Stimulated activated CD8-positive, alpha-beta memory T cell treated with anti-CD3 and anti-CD28 coated beads, Interleukin-7, amount 100 ng/mL, for 4 hours (primary cell): ENCODE measurements around the gene NDUFB1.

Source experiments
- DNase-seq, 2 donors: peaks; one replicate each; pipeline ENCODE4 v3.0.0-alpha.2; 2020; ENCODE audit warnings: low read depth in 2 of 2

Gene NDUFB1

DNA sequence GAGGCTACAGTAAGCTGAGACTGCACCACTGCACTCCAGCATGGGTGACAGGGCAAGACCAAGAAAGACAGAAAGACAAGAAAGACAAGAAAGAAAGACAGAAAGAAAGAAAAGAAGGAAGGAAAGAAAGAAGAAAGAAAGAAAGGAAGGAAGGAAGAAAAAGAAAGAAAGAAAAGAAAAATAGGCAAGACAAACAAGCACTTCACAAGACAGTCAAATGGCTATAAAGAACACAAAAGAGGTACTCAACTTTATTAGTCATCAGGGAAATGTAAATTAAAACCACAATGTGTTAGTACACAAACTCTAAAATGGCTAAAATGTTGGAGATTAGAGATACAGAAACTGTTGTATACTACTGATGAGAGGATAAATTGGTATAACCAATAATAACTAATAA lies 21.7 kb downstream of the NDUFB1 start:
- no peak for DNase-seq

DNA sequence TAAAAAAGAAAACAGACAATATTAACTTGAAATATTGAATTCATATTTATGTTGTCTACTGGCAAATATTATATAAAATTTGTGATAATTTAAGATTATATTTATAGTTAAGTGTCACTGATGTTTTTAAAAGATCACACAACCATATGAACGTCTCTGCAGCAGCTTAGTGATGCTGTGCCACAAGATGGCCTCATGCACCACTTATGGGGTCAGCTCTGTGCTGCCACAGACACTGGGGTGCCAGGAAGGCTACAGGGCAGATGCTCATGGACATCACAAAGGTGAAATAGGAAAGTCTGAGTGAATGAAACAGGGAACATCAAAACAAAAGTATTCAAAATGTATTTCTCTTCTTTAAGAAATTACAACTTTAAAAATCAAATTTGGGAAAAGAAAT lies 28.2 kb downstream of the NDUFB1 start:
- no peak for DNase-seq

DNA sequence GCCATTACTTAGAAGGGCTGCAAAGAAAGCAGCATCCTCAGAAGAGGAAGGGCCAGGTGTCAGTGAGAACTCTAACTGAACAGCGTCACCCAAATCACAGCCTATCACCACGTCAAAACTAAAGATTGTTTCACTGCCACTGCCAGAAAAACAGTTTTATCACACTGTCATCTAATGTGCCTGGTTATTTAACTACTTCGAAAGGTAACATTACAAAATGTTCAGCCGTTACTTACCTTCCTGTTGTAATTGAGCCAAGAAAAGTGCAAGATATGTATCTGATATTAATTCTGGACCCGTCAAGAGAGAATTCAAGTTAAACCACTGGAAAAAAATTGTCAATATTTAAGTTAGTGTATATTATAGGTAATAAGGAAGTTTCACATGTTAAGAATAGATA lies 33.0 kb downstream of the NDUFB1 start:
- no peak for DNase-seq

DNA sequence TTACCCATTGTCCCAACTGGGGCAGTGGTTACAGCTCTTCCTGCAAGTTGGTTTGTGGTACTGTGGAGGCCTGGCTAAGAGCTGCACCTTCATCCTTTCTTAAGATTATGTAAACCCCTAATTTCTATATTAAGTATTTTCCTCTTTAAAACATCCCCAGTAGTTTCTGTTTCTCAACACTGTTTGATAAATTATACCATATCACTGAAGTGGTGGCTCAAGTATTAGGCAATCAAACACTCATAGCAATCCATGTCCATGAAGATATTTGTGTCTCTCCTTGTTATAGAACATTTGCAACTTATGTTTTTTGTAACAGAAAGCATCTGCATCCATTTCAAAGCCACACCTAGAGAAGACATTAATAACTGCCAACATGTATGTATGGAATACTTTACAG lies 47.0 kb downstream of the NDUFB1 start:
- DNase-seq: no peak
